Endothelial cell of umbilical vein (primary cell): Measurements from ENCODE around the gene HSPB8. TPM values are rescaled to one million over a fixed set of nuclear protein-coding genes. Genes with fewer than 3 reads are reported as not detected.

Experiments used
- BruUV-seq: library from RNA; stranded (reverse); fragments of 400-500 nt; replicated peaks from 2 replicates; lab custom pipeline; 2021; lab: Mats Ljungman, UMichigan
- CTCF ChIA-PET: fragments of 300-600, 350-600 bp; sonication (Branson Sonifier 250); formaldehyde crosslinking; loops from one replicate; lab custom pipeline; 2021; ENCODE audit warnings: antibody characterized with exemption, inconsistent platforms; lab: Charles Lee
- POLR2A ChIA-PET: fragments of 300-600, 350-600 bp; sonication (Branson Sonifier 250); formaldehyde crosslinking; loops from one replicate; lab custom pipeline; 2021; ENCODE audit warnings: antibody characterized with exemption, inconsistent platforms; lab: Charles Lee
- DNase-seq: peaks from one replicate; pipeline ENCODE4 v3.0.0-alpha.2; 2011; ENCODE audit warnings: low read depth, low spot score
- FAIRE-seq: peaks from 2 replicates; lab custom pipeline; 2011; peaks lifted over from hg19 to GRCh38; lab: Jason Lieb, UNC
- H2AFZ ChIP-seq: 2 replicates; pipeline ENCODE4 v1.6.0; 2012; ENCODE audit warnings: low read depth, low read length, control low read depth, inconsistent platforms
- H3K27ac ChIP-seq: 2 replicates; pipeline ENCODE4 v1.5.1; 2011; ENCODE audit warnings: low read depth, mild to moderate bottlenecking, control low read depth, low read length, moderate library complexity; ENCODE audit not compliant: insufficient read depth
- H3K27me3 ChIP-seq, 2 experiments: 2 replicates each; pipeline versions ENCODE4 v1.6.0 to v1.6.1; 2011; ENCODE audit warnings: low read length in 2 of 2, mixed read lengths in 1 of 2; ENCODE audit not compliant: control insufficient read depth in 2 of 2, insufficient read depth in 2 of 2
- H3K36me3 ChIP-seq, 2 experiments: 2 replicates in 1 of 2; 3 replicates in 1 of 2; pipeline ENCODE4 v1.5.1; 2011; ENCODE audit warnings: low read length in 2 of 2, mild to moderate bottlenecking in 1 of 2, moderate library complexity in 1 of 2; ENCODE audit not compliant: control insufficient read depth in 2 of 2, insufficient read depth in 2 of 2; ENCODE audit errors: extremely low read depth in 1 of 2
- H3K4me1 ChIP-seq: 3 replicates; pipeline ENCODE4 v1.5.1; 2011; ENCODE audit warnings: mild to moderate bottlenecking, low read length; ENCODE audit not compliant: control insufficient read depth, insufficient read depth; ENCODE audit errors: extremely low read depth
- H3K4me2 ChIP-seq: 2 replicates; pipeline ENCODE4 v1.6.1; 2011; ENCODE audit warnings: low read length, control low read depth, mixed read lengths; ENCODE audit not compliant: insufficient read depth
- H3K4me3 ChIP-seq, 3 experiments: fragments of 200-600 bp in 1 of 3; sonication (generic), shearing (Covaris generic) in 1 of 3; replicated peaks in 1 of 3; 2 replicates each; pipeline ENCODE4 v1.5.1; 2011 to 2016; ENCODE audit warnings: control low read depth in 3 of 3, low read length in 3 of 3, mild to moderate bottlenecking in 2 of 3, inconsistent platforms in 1 of 3, low read depth in 1 of 3, moderate library complexity in 1 of 3; ENCODE audit not compliant: insufficient read depth in 1 of 3
- H3K79me2 ChIP-seq: 2 replicates; pipeline ENCODE4 v1.6.0; 2012; ENCODE audit warnings: low read length, inconsistent platforms; ENCODE audit not compliant: control insufficient read depth, insufficient read depth
- H3K9ac ChIP-seq: replicated peaks from 2 replicates; pipeline ENCODE3; 2011; ENCODE audit warnings: low read length, control low read depth; ENCODE audit not compliant: insufficient read depth; ENCODE audit errors: extremely low read depth
- H3K9me1 ChIP-seq: replicated peaks from 3 replicates; pipeline ENCODE4 v1.6.0; 2011; ENCODE audit warnings: mild to moderate bottlenecking, low read length; ENCODE audit not compliant: control insufficient read depth, insufficient read depth; ENCODE audit errors: extremely low read depth
- H3K9me3 ChIP-seq: replicated peaks from 2 replicates; pipeline ENCODE4 v1.5.1; 2012; ENCODE audit warnings: low read length, inconsistent platforms; ENCODE audit not compliant: control insufficient read depth, insufficient read depth
- H4K20me1 ChIP-seq: replicated peaks from 2 replicates; pipeline ENCODE3; 2011; ENCODE audit warnings: mild to moderate bottlenecking, low read length; ENCODE audit not compliant: control insufficient read depth, insufficient read depth; ENCODE audit errors: extremely low read depth
- CTCF ChIP-seq, 2 donors: IDR thresholded peaks; 1 replicate in 1 of 2; 2 replicates in 1 of 2; pipeline ENCODE4 v1.5.1; 2011; ENCODE audit warnings: low read length in 2 of 2, mild to moderate bottlenecking in 2 of 2, moderate library complexity in 2 of 2, control low read depth in 1 of 2, inconsistent platforms in 1 of 2, low read depth in 1 of 2; ENCODE audit not compliant: insufficient read depth in 1 of 2; ENCODE audit errors: extremely low read depth in 1 of 2
- EZH2 ChIP-seq: IDR thresholded peaks from 2 replicates; pipeline ENCODE4 v1.6.1; 2012; ENCODE audit warnings: borderline replicate concordance, low read depth, mild to moderate bottlenecking, moderate library complexity, low read length, inconsistent platforms; ENCODE audit not compliant: severe bottlenecking
- FOS ChIP-seq: IDR thresholded peaks from 2 replicates; pipeline ENCODE4 v1.6.1; 2011; ENCODE audit warnings: mild to moderate bottlenecking, low read length, moderate library complexity, borderline replicate concordance; ENCODE audit not compliant: insufficient read depth
- GATA2 ChIP-seq: IDR thresholded peaks from 2 replicates; pipeline ENCODE4 v1.7.0; 2011; ENCODE audit warnings: low read depth, mild to moderate bottlenecking, moderate library complexity, mixed read lengths, low read length; ENCODE audit not compliant: insufficient read length, insufficient read depth
- JUN ChIP-seq: IDR thresholded peaks from 2 replicates; pipeline ENCODE4 v1.6.1; 2011; ENCODE audit warnings: borderline replicate concordance, low read depth; ENCODE audit not compliant: insufficient read length, insufficient read depth
- MAX ChIP-seq: IDR thresholded peaks from 2 replicates; pipeline ENCODE4 v1.6.1; 2011; ENCODE audit not compliant: insufficient read depth, insufficient read length
- MYC ChIP-seq: IDR thresholded peaks from one replicate; pipeline ENCODE4 v1.6.1; 2011; ENCODE audit warnings: mild to moderate bottlenecking, low read depth, low read length
- POLR2A ChIP-seq: IDR thresholded peaks from 2 replicates; pipeline ENCODE4 v1.6.1; 2012; ENCODE audit warnings: low read depth, mild to moderate bottlenecking, control low read depth, low read length
- POLR2AphosphoS5 ChIP-seq: IDR thresholded peaks from 2 replicates; pipeline ENCODE4 v1.6.1; 2012; ENCODE audit warnings: low read depth, mild to moderate bottlenecking, control low read depth, low read length, moderate library complexity; ENCODE audit not compliant: insufficient read depth
- dilution Hi-C: fragments of 300-500 bp; cut with MboI; formaldehyde crosslinking; loops from one replicate; pipeline ENCODE4 v1.15.0; 2019; ENCODE audit warnings: low sequenced_read_pairs; ENCODE audit not compliant: extremely low pct_ligation_motif_present
- intact Hi-C: fragments of 100-400 bp; cut with micrococcal nuclease; formaldehyde crosslinking; loops from one replicate; pipeline ENCODE4 v1.10.0; 2022
- polyA plus RNA-seq, 4 experiments: library from polyadenylated mRNA; depleted of rRNA in 3 of 4; stranded (reverse) in 3 of 4; unstranded in 1 of 4; fragments of >200 nt; gene quantifications; 2 replicates each; pipeline versions ENCODE4 v1.2.1 to v1.2.3, GENCODE V29; 2011 to 2012; ENCODE audit warnings: missing spikeins in 1 of 4
- total RNA-seq: library from RNA; stranded (reverse); gene quantifications from 2 replicates; pipeline ENCODE4 v1.2.3, GENCODE V29; 2021

The HSPB8 gene
- total and polyA plus RNA-seq, 2 donors (not counting 3 experiments of a cell fraction or from before 2014, with no cell fraction given), result 10.8 to 14.7 TPM

- ChIA-PET CTCF (interaction anchor here (1.9 kb wide), 1 partner anchor 16 kb away, joined by 6 read pairs; no protein-coding TSS in a partner anchor), POLR2A (no interaction called here)
- no peak overlapping the region for H3K9ac ChIP-seq
- no peaks in the 10 kb centered on the region for H3K27me3 ChIP-seq
- H3K36me3 ChIP-seq, result no peaks in the 10 kb centered on the region
- BruUV-seq, result no TSS peak
- H2AFZ ChIP-seq, result no peak overlapping the region
- no peaks in the 10 kb centered on the region for H4K20me1 ChIP-seq
- FAIRE-seq, result no peak
- no peak overlapping the region for H3K27ac ChIP-seq
- DNase-seq, result no peak
- TF ChIP-seq MYC (no peak), GATA2 (no peak), JUN (no peak), MAX (no peak), POLR2AphosphoS5 (no peak), POLR2A (no peak), EZH2 (no peak), FOS (no peak), CTCF (IDR thresholded peaks at IDR 0.05; ENCODE audit: extremely low read depth in 1 of 2, insufficient read depth in 1 of 2, low read depth in 1 of 2, low read length in 2 of 2) (no peak)
- no peaks in the 10 kb centered on the region for H3K4me1 ChIP-seq
- no peaks in the 10 kb centered on the region for H3K9me1 ChIP-seq
- no peak overlapping the region for H3K4me2 ChIP-seq
- dilution Hi-C loops, result no loop called here
- H3K9me3 ChIP-seq, result no peaks in the 10 kb centered on the region
- no peak overlapping the region for H3K4me3 ChIP-seq
- H3K79me2 ChIP-seq, result no peaks in the 10 kb centered on the region
- intact Hi-C loops, result no loop called here
Measured at GRCh38 chr12:119168721-119169120, 10.0 kb upstream of the HSPB8 start.
